Transverse colon (tissue), 1 donor: ENCODE measurements around the gene CYP4B1.

ENCODE experiments used
- EP300 ChIP-seq: sonication (generic); formaldehyde crosslinking; IDR thresholded peaks from one replicate; pipeline ENCODE4 v1.6.1; 2017; ENCODE audit warnings: antibody characterized with exemption, low read depth
- POLR2A ChIP-seq: fragments of 450-650 bp; IDR thresholded peaks from one replicate; pipeline ENCODE4 v1.6.1; 2016; ENCODE audit warnings: antibody characterized with exemption, mild to moderate bottlenecking, moderate library complexity

DNA sequence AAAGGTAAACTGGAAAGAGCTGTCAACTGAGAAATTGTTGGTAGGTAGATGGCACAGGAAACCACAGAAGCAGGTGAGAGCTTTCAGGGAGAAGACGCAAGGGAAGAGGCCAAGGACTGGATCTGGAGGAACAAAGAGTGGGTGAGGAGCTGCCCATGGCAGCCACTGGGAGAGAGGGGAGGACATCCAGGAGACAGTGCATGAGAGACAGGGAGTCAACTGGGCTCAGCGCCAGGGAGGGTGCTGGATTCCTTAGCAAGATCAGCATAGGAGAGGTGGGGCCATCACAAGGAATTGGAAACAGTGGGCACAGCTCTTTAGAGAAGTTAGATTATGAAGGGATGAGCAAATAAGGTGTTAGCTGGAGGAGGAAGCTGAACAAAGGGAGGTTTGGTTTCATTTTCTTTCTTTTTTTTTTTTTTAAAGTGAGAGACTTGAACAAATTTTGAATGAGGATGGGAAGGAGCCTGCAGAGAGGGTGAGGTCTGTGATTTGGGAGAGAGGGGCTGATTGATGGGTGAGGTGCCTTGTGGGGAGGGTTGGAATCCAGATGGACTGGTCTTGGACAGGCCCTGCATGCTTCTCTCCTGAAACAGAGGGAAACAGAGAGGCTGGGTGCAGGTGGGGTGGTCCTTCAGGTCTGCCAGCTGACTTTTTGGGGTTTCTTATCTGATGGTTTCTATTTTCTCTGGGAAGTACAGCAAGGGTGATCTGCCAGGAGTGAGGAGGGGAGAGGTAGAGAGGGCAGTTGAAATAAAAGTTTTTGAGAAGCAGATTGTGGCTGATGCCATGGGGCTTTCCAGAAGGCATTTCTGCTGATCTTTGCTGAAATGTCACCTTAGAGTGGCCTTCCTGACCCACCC lies 5.4 kb downstream of the CYP4B1 start:
- TF ChIP-seq EP300 (no peak), POLR2A (no peak)
